ENCODE results near the gene GPR155.

DNA sequence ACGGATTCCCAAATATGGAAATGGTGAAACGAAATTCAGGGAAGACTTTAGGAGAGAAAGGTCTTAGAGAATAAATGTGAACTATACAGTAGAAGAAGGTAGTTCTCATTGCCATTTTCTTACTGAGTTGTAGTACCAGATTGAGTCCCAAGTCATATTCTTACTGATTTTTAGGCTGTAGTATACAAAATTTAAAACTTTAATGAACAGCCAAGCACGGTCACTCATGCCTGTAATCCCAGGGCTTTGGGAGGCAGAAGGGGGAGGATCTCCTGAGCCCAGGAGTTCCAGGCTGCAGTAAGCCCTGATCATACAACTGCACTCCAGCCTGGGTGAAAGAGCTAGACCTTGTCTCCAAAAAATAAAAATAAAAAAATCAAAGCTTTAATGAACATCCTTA lies 89.1 kb downstream of the GPR155 start:
- TF ChIP-seq, protein P1, sequence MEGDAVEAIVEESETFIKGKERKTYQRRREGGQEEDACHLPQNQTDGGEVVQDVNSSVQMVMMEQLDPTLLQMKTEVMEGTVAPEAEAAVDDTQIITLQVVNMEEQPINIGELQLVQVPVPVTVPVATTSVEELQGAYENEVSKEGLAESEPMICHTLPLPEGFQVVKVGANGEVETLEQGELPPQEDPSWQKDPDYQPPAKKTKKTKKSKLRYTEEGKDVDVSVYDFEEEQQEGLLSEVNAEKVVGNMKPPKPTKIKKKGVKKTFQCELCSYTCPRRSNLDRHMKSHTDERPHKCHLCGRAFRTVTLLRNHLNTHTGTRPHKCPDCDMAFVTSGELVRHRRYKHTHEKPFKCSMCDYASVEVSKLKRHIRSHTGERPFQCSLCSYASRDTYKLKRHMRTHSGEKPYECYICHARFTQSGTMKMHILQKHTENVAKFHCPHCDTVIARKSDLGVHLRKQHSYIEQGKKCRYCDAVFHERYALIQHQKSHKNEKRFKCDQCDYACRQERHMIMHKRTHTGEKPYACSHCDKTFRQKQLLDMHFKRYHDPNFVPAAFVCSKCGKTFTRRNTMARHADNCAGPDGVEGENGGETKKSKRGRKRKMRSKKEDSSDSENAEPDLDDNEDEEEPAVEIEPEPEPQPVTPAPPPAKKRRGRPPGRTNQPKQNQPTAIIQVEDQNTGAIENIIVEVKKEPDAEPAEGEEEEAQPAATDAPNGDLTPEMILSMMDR (conservative IDR thresholded peaks at IDR 0.05 in 1 of 2, IDR thresholded peaks at IDR 0.05 in 1 of 2; ENCODE audit: extremely low read depth in 1 of 2, insufficient read depth in 1 of 2, low read depth in 1 of 2, low read length in 2 of 2), result no peak
- TF ChIP-seq EZH2 (IDR thresholded peaks at IDR 0.05; ENCODE audit: borderline replicate concordance, low read length), result no peak
